GM21576 (cell line): Measurements from ENCODE around the gene PIK3CA.
"Not testable (repeated sequence)": the region's sequence is repeated elsewhere in the genome, so short reads cannot be mapped to it uniquely, and the experiment has no call there.

Experiments used
- ATAC-seq: cut with Tn5 transposase; IDR thresholded peaks from one replicate; pipeline ENCODE4 v1.9.1; 2021; ENCODE audit warnings: mild to moderate bottlenecking, moderate library complexity; ENCODE audit not compliant: unreplicated experiment

The PIK3CA gene

DNA sequence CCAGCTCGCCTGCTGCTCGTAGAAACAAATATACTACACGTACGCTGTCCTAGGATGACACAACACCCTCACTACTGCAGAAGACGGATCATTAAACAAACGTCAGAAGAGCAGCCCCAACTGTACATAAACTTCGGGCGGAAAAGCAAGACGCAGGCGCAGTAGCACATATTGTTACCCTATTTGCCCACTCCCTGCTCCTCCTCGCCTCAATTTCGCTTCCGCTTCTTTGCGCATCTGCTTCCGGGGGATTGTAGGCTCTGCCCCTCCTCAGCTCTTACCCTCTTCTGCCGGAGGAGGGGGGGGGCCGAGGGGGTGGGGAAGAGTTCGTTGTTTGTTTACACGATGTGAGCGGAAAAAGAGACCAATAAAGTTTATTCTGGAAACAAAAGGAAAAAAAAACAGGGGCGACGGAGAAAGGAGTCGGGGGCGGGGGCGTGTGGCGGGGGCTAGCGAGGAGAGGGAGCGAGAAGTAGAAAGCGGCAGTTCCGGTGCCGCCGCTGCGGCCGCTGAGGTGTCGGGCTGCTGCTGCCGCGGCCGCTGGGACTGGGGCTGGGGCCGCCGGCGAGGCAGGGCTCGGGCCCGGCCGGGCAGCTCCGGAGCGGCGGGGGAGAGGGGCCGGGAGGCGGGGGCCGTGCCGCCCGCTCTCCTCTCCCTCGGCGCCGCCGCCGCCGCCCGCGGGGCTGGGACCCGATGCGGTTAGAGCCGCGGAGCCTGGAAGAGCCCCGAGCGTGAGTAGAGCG is at the start of gene PIK3CA:
TSS of gene PIK3CA (plus strand) at position 485 of the 743 bp plus-strand sequence. CDS start 50,469 bp downstream, outside the sequence.
- peak; percentile 72 for ATAC-seq

DNA sequence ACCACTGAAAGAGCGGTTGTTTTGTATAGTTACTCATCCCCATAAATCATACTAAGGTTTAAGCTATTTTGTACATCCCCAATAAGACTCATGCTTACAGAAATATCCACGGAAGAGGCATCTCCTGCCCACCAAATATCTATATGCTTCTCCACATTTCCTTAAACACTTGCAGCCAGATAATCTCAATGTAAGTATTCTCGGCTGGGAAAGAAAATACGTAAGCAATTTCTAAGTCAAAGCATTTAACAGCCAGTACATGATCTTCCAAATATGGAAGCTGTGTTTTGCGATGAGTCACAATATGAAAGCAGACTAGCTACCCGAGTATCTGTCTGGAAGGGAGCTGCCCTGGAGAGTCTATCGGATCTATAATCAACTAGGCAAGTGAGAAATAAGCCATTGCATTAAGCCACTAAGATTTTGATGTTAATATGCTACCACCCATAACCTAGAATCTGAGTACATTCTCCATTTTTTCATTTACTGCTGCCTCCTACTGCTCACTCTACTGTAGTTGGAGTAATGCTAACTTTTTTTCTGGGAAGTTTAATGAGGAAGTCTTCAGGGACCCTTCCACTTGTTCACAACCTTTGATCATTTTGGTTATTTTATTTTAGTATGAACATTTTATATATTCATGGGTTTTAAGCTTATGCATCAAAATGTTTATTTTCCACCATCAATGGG is 49.6 kb upstream of the PIK3CA start:
- no peak for ATAC-seq

DNA sequence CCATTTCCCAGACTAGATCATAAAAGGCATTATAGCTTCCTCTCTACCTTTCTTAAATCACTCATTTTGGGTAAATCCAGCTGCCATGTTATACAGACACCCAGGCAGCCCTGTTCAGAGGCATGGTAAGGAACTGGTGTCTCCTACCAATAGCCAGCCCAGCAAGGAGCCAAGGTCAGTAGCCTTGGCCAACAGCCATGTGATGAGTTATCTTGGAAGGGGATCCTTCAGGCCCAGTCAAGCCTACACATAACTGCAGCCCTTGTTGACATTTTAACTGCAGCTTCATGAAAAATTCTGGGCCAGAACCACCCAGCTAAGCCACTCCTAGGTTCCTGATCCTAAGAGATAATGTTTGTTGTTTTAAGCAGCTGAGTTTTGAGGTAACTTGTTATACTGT is 47.5 kb upstream of the PIK3CA start:
- no peak for ATAC-seq

DNA sequence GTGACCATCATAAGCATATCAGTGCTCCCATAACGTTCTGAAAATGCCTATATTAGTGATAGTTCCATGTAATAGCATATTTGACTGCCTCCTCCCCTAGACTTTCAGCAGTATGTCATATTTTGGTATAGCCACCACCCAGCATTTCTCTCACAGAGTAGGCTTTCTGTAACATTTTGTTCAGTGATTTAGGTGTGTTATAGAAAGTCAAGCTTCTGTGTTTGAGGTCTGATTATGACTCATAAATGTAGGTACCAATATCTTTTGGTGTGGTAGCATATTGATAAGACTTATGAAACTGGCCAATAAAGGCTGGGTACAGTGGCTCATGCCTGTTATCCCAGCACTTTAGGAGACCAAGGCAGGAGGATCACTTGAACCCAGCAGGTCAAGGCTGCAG is 42.3 kb upstream of the PIK3CA start:
- ATAC-seq = no peak

DNA sequence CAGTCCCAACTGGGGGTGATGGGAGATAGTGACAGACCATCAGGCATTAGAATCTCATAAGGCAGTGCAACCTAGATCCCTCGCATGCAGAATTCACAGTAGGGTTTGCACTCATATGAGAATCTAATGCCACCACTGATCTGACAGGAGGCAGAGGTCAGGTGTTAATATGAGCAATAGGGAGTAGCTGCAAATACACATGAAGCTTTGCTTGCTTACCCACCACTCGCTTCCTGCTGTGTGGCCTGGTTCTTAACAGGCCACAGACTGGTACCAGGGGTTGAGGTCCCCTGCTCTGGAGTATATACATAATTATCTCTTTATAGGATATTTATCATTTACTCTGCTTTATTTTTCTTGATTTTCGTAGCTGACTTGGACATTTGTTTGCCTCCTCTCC is 40.5 kb upstream of the PIK3CA start:
- no peak for ATAC-seq

DNA sequence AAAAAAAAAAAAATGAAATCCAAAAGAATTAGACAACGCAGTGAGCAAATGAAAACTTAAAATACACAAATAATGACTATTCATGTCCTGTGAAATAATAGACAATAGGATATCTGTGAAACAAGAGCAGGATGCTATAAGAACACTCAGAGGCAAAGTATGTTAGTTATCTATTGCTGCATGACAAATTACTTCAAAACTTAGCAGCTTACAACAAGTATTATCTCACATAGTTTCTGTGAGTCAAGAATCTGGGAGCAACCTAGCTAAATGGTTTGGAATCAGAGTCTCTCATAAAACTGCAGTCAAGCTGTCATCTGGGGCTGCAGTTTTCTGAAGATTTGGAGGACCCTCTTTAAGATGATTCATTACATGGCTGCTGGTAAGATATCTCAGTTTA is 40.1 kb upstream of the PIK3CA start:
- no peak for ATAC-seq

DNA sequence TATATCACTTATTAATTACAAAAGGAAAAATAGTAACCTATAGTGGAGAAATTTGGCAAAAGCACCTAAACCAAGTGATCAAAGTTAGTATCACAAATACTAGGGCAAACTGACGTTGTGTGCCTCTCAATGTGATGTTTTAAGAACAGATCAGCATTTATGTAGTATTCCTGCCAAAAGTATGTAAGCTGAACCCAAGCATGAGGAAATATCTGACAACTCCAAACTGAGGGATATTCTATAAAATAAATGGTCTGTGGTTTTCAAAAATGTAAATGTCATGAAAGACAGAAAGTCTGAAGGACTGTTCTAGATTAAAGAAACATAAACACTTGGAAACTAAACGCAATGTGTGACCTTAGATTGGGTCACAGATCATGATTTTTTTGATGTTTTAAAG is 34.3 kb upstream of the PIK3CA start:
- no peak for ATAC-seq

DNA sequence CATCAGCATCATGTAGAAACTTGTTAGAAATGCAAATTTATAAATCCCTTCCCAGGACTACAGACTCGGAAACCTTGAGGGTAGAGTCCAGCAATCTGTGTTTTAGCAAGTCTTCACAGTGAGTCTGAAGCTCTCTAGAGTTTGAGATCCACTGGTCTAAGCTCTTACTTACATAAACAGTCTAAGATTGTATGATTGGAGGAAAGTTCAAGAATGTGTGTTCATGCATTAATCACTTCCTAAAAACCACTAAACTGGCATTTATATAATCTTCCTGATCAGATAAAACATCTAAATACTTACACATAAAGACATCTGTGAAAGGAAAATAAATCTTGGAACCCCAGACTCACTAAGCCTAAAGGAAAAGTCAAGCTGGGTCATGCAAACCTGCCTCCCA is 32.7 kb upstream of the PIK3CA start:
- ATAC-seq = not testable (repeated sequence)

DNA sequence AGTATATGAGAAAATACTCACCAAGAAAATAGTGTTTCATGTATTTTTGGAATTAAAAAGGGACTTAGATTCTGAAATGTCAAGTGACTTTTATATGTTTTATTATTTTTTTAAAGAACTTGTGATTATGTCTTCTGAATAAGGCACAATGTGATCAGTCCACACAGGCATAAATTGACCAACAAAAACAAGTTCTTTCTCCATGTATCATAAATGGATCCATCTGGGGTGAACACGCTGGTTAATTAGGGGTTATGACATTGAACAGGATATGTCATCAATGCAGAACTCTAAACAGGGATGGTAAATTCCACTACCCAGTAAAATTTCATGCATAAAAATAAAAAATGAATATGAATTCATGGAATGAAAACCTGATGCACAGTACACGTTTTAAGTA is 31.3 kb upstream of the PIK3CA start:
- ATAC-seq = no peak

DNA sequence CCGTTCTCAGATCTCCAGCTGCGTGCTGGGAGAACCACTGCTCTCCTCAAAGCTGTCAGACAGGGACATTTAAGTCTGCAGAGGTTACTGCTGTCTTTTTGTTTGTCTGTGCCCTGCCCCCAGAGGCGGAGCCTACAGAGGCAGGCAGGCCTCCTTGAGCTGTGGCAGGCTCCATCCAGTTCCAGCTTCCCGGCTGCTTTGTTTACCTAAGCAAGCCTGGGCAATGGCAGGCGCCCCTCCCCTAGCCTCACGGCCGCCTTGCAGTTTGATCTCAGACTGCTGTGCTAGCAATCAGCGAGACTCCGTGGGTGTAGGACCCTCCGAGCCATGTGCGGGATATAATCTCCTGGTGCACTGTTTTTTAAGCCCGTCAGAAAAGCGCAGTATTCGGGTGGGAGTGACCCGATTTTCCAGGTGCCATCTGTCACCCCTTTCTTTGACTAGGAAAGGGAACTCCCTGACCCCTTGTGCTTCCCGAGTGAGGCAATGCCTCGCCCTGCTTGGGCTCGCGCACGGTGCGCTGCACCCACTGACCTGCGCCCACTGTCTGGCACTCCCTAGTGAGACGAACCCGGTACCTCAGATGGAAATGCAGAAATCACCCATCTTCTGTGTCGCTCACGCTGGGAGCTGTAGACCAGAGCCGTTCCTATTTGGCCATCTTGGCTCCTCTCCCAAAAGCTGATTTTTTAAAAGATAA is 15.8 kb upstream of the PIK3CA start:
- not testable (repeated sequence) for ATAC-seq

DNA sequence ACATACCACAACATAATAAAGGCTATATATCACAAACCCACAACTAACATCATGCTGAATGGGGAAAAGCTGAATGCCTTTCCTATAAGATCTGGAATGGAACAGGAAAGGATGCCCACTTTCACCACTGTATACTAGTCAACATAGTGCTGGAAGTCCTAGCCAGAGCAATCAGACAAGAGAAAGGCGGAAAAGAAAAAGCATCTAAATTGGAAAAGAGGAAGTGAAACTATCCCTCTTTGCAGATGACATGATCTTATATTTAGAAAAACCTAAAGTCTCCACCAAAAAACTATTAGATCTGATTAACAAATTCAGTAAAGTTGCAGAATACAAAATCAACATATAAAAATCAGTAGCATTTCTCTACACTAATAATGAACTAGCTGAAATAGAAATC is 14.6 kb upstream of the PIK3CA start:
- no peak for ATAC-seq

DNA sequence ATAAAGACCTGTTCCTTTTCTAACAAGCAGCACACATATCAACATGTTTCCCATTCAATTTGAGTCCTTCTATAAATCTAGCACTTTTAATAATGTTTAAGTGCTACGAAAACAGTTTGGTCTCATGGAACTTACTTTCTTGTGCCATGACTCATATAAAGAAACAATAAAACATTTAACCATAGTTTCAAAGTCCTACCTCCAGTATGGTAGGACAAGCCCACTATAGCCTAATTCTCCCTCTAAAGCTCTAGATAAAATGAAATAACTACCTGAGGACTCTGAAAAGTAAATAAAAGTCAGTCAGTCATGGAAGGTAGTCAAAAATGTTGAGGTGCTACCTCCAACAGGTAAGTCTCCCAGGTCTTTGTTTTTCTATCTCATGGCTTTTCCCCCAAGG is 12.0 kb upstream of the PIK3CA start:
- ATAC-seq = no peak

DNA sequence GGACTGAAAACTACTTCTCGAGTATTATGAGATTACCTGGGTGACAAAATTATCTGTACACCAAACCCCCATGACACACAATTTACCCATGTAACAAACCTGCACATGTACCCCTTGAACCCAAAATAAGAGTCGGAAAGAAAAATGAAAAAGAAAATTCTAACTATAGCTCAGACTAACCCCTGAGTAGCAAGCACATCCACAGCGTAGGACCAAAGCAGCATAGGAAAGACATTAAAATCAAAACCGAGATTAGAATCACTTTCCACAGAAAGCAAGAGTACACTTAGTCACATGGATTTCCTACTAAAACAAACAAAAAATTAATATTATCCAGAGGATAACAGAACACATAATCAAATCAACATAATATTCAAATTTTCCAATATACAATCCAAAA is 6.3 kb upstream of the PIK3CA start:
- ATAC-seq = no peak

DNA sequence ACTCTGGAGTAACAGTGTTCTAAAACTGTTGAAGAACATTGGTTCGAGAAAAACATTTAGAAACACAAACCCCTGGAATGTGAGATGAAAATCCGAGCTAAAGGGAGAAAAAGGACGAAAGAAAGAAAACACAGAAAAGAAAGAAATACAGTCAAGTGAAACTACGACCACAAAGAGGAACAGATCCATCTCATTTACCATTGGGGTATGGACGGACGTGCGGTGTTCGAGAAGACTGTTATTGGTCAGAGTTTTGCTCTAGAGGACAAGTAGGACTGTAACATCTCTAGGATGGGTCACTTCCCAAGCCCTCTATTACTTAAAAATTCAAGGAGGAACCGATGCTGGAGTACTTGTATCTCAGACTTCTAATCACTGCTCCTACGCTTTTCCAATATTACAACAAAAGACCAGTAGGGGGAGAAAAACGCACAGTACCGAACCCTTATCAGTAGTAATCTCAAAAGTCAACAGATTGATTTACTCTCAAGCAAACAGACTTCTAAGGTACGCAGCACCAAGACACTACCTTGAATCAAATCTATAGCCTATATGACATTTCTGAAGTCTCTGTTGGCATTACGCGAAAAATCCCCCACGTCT is 1.1 kb upstream of the PIK3CA start:
- ATAC-seq = peak; percentile 24

DNA sequence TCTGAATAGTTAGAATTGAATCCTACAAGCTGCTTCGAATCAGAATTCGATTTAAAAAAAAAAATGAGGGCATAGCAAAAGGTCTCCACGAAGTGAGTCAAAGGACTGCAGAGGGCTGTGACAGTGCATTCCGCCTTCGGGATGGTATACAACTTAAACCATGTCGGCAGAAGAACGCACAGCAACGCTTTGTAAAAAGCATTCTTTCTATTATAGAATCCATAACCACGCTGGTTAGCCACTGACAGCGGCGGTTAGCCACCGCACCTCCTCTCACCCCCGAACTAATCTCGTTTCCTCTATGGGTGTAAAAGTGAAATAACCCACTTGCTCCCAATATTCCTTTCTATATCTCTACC is 664 bp upstream of the PIK3CA start:
- peak; percentile 29 for ATAC-seq

DNA sequence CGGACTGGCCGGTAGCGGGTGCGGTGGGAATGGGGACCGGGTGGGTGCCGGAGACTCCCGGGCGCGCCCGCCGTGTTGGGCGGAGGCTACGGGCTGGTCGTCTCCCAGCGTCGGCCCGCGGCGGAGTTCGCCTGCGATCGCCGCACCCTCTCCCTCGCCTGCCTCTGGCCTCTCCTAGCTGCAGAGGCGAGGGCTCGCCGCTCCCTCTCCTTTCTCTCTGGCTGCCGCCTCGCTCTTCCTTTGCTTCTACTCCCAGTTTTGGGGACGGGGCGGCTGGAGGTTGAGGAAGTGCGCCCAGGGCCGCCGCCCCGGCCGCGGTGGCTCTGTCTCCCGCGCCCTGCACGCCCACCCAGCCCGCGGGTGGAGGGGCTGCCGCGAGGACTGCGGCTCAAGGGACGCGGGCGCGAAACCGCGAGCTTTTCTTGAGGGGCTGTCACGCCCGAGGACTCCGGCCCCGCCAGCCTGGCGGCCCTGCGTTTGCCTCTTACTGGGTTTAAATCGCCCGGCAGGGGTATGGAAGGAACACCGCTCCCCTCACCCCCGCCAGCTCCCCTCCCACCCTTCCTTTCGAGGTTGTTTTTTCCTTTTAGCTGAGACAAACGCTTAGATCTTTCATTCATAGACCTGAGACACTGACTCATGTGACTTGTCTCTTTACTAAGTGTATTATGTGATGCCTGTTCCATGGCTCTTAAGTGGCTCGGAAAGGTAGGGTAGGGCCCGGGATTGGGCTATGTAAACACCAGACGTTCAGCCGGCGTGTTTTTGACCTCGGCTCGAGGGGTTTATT is 654 bp downstream of the PIK3CA start:
- ATAC-seq = peak; percentile 24

DNA sequence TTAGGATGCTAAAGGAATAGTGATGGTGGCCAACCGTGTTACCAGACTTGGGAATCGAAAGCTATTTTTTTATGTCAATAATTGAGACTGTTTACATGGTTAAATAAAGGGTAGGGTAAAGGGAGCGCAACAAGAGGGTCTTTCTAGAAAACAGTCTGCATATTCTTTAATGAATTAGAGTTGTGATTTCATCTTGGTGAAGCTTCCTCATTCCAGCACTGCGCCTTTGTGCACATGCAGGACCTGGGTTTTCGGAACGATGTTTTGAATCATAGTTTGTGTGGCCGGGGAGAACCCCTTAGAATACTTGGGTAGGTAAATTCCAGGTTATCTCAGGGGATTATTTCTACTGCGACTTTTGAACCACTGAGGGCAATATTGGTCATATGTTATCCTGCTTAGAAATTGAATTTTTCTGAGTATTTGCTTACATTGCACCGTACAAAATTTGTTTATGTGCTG is 1.3 kb downstream of the PIK3CA start:
- peak; percentile 20 for ATAC-seq

DNA sequence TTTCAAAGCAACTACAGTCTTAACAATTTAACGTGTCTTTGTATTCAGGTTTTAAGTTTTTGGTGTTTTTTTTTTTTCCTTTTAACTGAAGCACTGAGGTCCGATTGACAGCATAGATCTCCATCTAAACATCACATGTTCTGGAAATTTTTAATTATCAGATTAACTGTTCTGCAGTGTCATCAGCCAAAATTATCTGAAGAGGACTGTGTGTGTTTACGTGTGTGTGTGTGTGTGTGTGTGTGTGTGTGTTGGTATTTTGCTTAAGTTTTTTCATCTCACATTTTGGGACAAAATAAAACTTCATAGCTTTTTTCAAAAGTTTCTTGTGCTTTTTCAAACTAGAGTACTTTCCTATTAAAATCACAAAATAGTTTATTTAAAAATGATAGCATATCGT is 1.8 kb downstream of the PIK3CA start:
- ATAC-seq = no peak

DNA sequence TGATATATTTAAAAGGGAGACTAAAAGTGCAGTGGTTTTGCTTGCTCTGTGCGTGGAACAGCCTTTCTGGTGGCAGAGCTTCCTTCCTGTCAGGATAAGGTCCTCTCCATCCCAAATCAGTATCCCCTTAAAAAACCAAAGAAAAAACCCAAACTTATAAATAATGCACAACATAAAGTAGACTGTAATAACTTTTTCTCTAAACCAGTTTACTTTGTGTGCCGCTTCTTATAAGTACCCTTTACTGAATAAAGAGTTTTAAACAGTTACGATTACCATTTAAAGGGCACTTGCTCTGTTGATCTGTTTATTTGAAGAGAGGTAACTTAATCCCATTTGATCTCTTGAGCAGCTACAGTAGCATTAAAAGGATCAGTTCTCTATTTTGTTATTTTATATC is 2.5 kb downstream of the PIK3CA start:
- no peak for ATAC-seq

DNA sequence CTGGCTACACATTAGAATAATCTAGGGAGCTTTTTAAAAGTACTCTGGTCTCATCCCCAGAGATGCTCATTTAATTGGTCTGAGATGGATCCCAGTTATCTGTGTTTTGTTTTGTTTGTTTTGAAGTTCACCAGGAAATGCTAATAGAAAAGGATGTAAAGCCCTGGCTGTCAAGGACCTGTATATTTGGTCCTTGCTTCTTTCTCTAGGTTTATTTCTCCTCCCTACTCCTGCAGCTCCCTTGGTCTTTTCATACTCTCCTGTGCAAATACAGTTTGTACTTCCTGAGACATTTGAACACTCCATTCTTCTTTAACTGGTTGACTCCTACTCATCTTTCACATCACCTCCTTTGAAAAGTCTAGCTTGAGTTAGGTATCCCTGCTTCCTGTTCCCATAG is 3.3 kb downstream of the PIK3CA start:
- ATAC-seq = no peak

DNA sequence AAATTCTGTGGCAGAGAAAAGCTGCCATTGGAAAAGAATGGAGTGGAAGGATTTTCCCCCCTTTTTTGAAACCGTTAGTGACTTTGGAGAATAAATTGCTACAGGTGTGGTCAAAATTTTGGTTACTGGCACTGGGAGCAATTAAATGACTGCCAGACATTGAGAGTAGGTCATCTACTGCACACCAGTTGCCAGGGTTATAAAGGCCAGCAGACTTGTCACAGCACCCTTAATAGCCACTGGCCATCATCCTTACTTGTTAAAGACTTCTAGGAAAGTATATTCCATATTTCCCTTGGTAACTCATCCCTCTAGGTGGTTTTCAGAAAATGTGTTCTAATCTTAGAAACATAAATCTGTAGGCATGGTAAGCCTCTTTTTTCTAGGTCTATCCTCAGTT is 8.0 kb downstream of the PIK3CA start:
- ATAC-seq = no peak
